Measurements from ENCODE around the gene PLCE1. TPM values are rescaled to one million over a fixed set of nuclear protein-coding genes. Genes with fewer than 3 reads are reported as not detected.

Gene PLCE1
- total RNA-seq, 6 experiments from 2014 or later, result 0.41 to 0.74 (median 0.47) TPM

GRCh38 chr10:93999401-93999851, 5.7 kb downstream of the PLCE1 start:
- Mint-ChIP-seq H3K4me1 (ENCODE audit: low read depth) (peaks cover 16% of the 10 kb centered on the region), H3K9me3 (no peaks in the 10 kb centered on the region), H3K4me3 (no peak overlapping the region), H3K27ac (no peak overlapping the region; the same call in 1 of the 2 replicates), H3K27me3 (ENCODE audit: insufficient read depth) (peaks cover 19% of the 10 kb centered on the region), H3K36me3 (ENCODE audit: low read depth) (no peaks in the 10 kb centered on the region)
- DNase-seq, result peak; percentile 49
- TF ChIP-seq CTCF (IDR thresholded peaks at IDR 0.05), result peak; percentile 26; the same call in 1 of the 2 replicates

GRCh38 chr10:94000638-94001415, 7.1 kb downstream of the PLCE1 start:
- Mint-ChIP-seq H3K27ac (no peak overlapping the region), H3K9me3 (no peaks in the 10 kb centered on the region), H3K4me1 (ENCODE audit: low read depth) (peaks cover 10% of the 10 kb centered on the region), H3K4me3 (no peak overlapping the region), H3K27me3 (ENCODE audit: insufficient read depth) (peaks cover 26% of the 10 kb centered on the region), H3K36me3 (ENCODE audit: low read depth) (no peaks in the 10 kb centered on the region)
- no peak for DNase-seq
- no peak for TF ChIP-seq CTCF (IDR thresholded peaks at IDR 0.05)

GRCh38 chr10:94001416-94001810, 7.7 kb downstream of the PLCE1 start:
- H3K9me3 Mint-ChIP-seq, result no peaks in the 10 kb centered on the region
- H3K27me3 Mint-ChIP-seq (ENCODE audit: insufficient read depth), result peaks cover 26% of the 10 kb centered on the region
- H3K27ac Mint-ChIP-seq, result no peak overlapping the region
- no peak overlapping the region for H3K4me3 Mint-ChIP-seq
- no peak for DNase-seq
- no peak for TF ChIP-seq CTCF (IDR thresholded peaks at IDR 0.05)
- H3K36me3 Mint-ChIP-seq (ENCODE audit: low read depth), result no peaks in the 10 kb centered on the region
- H3K4me1 Mint-ChIP-seq (ENCODE audit: low read depth), result peaks cover 12% of the 10 kb centered on the region

GRCh38 chr10:94002156-94002555, 8.4 kb downstream of the PLCE1 start:
- H3K27me3 Mint-ChIP-seq (ENCODE audit: insufficient read depth), result peaks cover 26% of the 10 kb centered on the region
- H3K4me1 Mint-ChIP-seq (ENCODE audit: low read depth), result peaks cover 20% of the 10 kb centered on the region
- H3K27ac Mint-ChIP-seq, result no peak overlapping the region
- DNase-seq, result no peak
- no peak overlapping the region for H3K4me3 Mint-ChIP-seq
- no peaks in the 10 kb centered on the region for H3K9me3 Mint-ChIP-seq
- no peaks in the 10 kb centered on the region for H3K36me3 Mint-ChIP-seq (ENCODE audit: low read depth)
- TF ChIP-seq CTCF (IDR thresholded peaks at IDR 0.05), result no peak

GRCh38 chr10:94003488-94003887, 9.8 kb downstream of the PLCE1 start:
- no peaks in the 10 kb centered on the region for H3K9me3 Mint-ChIP-seq
- TF ChIP-seq CTCF (IDR thresholded peaks at IDR 0.05), result no peak
- peaks cover 20% of the 10 kb centered on the region for H3K4me1 Mint-ChIP-seq (ENCODE audit: low read depth)

More at GRCh38 chr10:94003488-94003887, 9.8 kb downstream of the PLCE1 start:
- H3K4me3 Mint-ChIP-seq, result no peak overlapping the region
- peaks cover 25% of the 10 kb centered on the region for H3K27me3 Mint-ChIP-seq (ENCODE audit: insufficient read depth)
- DNase-seq, result no peak
- no peak overlapping the region for H3K27ac Mint-ChIP-seq
- H3K36me3 Mint-ChIP-seq (ENCODE audit: low read depth), result no peaks in the 10 kb centered on the region
